Measurements from ENCODE around the gene KCTD13.

KCTD13 gene, protein sequence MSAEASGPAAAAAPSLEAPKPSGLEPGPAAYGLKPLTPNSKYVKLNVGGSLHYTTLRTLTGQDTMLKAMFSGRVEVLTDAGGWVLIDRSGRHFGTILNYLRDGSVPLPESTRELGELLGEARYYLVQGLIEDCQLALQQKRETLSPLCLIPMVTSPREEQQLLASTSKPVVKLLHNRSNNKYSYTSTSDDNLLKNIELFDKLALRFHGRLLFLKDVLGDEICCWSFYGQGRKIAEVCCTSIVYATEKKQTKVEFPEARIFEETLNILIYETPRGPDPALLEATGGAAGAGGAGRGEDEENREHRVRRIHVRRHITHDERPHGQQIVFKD

DNA sequence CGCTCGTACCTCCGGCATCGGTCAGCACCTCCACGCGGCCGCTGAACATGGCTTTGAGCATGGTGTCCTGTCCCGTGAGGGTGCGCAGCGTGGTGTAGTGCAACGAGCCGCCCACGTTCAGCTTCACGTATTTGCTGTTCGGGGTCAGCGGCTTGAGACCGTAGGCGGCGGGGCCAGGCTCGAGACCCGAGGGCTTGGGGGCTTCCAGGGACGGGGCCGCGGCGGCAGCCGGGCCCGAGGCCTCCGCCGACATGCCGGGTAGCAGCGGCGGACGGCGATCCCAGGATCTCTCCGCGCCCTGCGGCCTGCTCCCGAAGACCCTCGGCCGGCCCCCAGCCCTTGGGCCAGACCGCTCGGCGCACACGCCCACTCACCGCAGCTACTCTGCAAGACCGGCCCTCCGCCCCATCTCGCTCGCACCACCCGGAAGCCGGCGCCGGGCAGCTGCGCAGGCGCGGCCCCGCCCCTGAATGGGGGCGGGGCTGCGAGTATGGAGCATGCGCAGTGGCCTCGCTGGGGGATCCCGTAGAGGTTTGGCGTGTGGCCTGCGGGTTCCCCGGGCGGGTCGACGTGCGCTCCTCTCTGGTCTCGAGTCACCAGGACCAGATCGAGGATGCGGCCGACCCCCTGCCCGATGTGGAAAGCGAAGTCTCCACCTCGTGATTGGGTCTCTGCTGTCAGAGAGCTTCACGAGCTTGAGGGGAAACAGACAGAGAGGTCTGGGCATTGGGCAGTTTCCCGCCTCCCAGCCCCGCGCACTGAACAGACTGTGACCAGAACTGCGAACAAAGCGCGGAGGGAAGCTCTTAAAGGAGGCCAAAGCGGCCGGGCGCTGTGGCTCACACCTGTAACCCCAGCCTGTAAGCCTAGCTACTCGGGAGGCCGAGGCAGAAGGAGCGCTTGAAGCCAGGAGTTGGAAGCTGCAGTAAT, at the start of gene KCTD13:
Gene KCTD13, minus strand, starts transcription at position 446 of the 930 bp plus-strand sequence. Its CDS starts 193 bp downstream, at position 253.
- TF ChIP-seq, protein P1, sequence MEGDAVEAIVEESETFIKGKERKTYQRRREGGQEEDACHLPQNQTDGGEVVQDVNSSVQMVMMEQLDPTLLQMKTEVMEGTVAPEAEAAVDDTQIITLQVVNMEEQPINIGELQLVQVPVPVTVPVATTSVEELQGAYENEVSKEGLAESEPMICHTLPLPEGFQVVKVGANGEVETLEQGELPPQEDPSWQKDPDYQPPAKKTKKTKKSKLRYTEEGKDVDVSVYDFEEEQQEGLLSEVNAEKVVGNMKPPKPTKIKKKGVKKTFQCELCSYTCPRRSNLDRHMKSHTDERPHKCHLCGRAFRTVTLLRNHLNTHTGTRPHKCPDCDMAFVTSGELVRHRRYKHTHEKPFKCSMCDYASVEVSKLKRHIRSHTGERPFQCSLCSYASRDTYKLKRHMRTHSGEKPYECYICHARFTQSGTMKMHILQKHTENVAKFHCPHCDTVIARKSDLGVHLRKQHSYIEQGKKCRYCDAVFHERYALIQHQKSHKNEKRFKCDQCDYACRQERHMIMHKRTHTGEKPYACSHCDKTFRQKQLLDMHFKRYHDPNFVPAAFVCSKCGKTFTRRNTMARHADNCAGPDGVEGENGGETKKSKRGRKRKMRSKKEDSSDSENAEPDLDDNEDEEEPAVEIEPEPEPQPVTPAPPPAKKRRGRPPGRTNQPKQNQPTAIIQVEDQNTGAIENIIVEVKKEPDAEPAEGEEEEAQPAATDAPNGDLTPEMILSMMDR (IDR thresholded peaks at IDR 0.05; ENCODE audit: control extremely low read depth, extremely low read depth, low read depth, missing control alignments): no peak
- ChIA-PET CTCF (interaction anchor here (0.8 to 1.9 kb wide), 7 partner anchors 9 to 80 kb away, joined by 3 to 6 read pairs (median 3); partner anchors contain the start of gene INO80E), POLR2A (interaction anchor here (0.6 kb wide), 1 partner anchor 61 kb away, joined by 7 read pairs; no protein-coding TSS in a partner anchor)
- peak; percentile 100 for DNase-seq (ENCODE audit: extremely low spot score)

DNA sequence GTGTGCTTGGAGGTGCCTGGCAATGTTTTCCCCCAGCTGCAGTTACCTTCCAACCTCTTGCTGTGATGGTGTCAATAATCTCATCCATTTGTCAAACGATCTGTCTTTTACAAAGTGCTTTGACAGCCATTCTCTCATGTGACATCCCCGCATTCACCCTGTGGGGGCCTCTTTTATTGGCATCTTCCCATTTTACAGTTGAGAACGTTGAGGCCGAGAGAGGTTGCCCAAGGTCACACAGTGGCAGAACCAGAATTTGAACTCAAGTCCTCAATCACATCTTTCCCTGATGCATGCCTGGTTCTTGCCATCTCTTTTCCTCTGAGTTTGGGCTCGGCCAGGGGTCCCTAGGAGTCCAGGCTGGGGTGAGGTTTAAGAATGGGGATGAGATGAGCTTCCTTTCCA, 49.1 kb upstream of the KCTD13 start:
- TF ChIP-seq, protein P1 (IDR thresholded peaks at IDR 0.05; ENCODE audit: control extremely low read depth, extremely low read depth, low read depth, missing control alignments): no peak
- POLR2A ChIA-PET: interaction anchor here (0.8 kb wide), 1 partner anchor 19 kb away, joined by 4 read pairs; no protein-coding TSS in a partner anchor
- CTCF ChIA-PET: interaction anchor here (1.5 to 4.1 kb wide), 5 partner anchors 12 to 127 kb away, joined by 4 to 25 read pairs (median 7); partner anchors contain the start of genes TLCD3B and TMEM219
- no peak for DNase-seq (ENCODE audit: extremely low spot score)

DNA sequence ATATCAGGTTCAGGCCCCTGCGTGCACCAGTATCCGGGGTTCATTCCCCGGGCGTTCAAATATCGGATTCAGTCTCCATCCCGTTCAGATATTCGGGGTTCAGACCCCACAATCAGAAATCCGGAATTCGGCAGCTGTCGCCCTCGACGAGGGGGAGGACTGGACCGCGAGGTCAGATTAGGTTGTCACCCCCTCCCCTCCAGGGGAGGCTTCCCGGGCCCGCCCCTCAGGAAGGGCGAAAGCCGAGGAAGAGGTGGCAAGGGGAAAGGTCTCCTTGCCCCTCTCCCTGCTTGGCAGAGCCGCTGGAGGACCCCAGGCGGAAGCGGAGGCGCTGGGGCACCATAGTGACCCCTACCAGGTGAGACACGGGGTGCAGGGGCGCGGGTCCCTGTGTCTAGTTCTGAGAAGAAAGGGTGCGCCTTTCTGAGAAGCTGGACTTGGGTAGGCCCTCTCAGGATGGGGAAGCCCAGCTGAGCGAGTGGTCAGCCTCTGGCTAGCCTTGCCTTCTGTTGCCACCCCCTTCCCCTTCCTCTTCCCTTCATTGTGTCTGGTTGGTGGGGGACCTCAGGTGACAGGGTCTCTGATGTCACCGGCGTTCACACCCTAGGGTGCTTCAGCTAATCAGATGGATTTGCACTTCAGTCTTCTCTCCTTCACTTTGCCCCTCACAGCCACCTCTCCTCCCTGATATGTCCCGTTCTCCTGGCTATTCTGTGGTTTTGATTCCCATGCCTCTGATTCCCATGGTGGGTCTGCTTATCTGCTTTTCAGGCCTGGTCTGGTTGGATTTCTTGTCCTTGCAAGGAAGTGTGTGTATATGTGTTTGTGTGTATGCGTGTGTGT, 48.5 kb upstream of the KCTD13 start:
- peak; percentile 41 for DNase-seq (ENCODE audit: extremely low spot score)
- ChIA-PET CTCF (interaction anchor here (1.5 to 4.4 kb wide), 7 partner anchors 13 to 126 kb away, joined by 4 to 32 read pairs (median 8); partner anchors contain the start of genes TLCD3B and TMEM219), POLR2A (interaction anchor here (0.6 to 0.9 kb wide), 3 partner anchors 15 to 41 kb away, joined by 3 to 7 read pairs (median 4); no protein-coding TSS in a partner anchor)
- TF ChIP-seq, protein P1 (IDR thresholded peaks at IDR 0.05; ENCODE audit: control extremely low read depth, extremely low read depth, low read depth, missing control alignments): no peak

DNA sequence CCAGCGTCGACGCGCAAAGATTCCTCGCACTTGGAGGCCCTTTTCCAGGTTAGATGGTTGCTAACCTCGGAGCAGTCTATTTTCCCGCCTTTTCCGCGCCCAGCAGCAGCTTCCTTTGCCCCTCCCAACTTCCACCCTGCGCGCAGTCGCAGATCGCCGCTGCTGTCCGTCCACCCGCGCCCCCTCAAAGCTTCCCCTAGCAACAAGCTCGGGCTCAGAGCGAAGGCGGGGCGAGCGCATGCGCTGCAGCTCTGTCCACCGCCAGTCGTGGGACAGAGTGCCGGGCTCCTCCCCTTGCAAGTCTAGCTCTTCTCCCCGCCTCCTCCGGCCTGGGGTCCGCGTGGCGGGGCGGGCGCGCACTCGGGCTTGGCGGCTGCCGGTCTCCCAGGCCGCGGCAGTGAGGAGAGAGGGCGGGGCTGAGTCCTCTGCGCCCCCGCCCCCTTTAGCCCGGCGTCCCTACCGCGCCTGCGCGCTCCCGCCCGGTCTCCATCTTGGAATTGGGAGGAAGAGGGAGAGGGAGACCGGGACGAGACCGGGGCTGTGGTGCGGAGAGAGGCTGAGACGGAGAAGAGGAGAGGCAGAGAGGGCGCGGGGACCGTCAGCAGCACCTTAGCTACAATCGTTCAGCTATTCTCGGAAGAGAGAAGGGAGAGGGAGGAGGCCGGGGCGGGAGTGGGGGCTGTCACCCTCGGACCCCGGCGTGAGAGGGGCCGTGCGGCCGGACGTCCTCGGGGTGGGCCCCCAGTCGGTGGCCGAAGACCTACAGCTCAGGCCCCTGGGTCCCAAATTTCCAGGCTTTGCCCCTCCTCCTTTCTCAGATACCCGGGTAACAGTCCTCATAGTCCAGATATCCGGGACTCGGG, 47.6 kb upstream of the KCTD13 start, which contains the start of gene TAOK2:
Gene TAOK2, plus strand, starts transcription at position 485 of the 863 bp plus-strand sequence. CDS start 3,905 bp downstream, outside the sequence.
- POLR2A ChIA-PET: interaction anchor here (0.6 to 1.1 kb wide), 6 partner anchors 12 to 157 kb away, joined by 3 to 7 read pairs (median 4); partner anchors contain the start of genes HIRIP3, PAGR1 and TMEM219
- TF ChIP-seq, protein P1 (IDR thresholded peaks at IDR 0.05; ENCODE audit: control extremely low read depth, extremely low read depth, low read depth, missing control alignments): no peak
- CTCF ChIA-PET: interaction anchor here (0.6 to 4.4 kb wide), 12 partner anchors 9 to 183 kb away, joined by 3 to 32 read pairs (median 6); partner anchors contain the start of genes KIF22, TLCD3B and TMEM219
- DNase-seq (ENCODE audit: extremely low spot score): peak; percentile 100

DNA sequence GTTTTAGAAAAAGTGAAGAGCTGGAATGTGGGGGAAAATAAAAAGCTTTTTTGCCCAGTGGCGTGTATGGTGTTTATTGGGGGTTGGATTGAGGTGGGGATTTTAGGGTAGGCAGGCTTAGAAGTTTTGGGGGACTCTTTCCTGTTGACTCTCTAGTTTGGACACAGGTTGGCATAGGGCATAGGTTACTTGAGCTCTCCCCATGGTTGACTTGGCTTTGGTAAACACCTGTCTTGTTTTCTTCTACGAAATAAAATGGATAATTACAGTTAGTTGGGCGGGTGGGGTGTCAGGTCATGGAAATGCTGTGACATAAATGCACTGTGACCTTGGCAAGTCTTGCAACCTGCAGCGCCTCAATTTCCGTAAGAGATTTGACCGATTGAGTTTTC, 47.0 kb upstream of the KCTD13 start:
- ChIA-PET CTCF (interaction anchor here (0.6 to 4.4 kb wide), 13 partner anchors 8 to 183 kb away, joined by 3 to 32 read pairs (median 3); partner anchors contain the start of genes KCTD13, KIF22 and TMEM219), POLR2A (interaction anchor here (0.8 to 1.1 kb wide), 4 partner anchors 11 to 157 kb away, joined by 3 to 5 read pairs (median 4); partner anchors contain the start of genes HIRIP3, PAGR1 and TMEM219)
- TF ChIP-seq, protein P1 (IDR thresholded peaks at IDR 0.05; ENCODE audit: control extremely low read depth, extremely low read depth, low read depth, missing control alignments): no peak
- no peak for DNase-seq (ENCODE audit: extremely low spot score)

Measured in GM10248 (cell line).